ENCODE data around the gene STMP1. TPM values are rescaled to one million over a fixed set of nuclear protein-coding genes. Genes with fewer than 3 reads are reported as not detected.
A peak's percentile ranks its signal among the peaks of the same experiment; 100 is the strongest.

Gene STMP1
- total and polyA plus RNA-seq, 7 donors: 17.1 to 42.0 (median 25.1) TPM

GRCh38 chr7:135644729-135645128, 17.6 kb upstream of the STMP1 start:
- H3K27me3 ChIP-seq (ENCODE audit: insufficient read depth in 3 of 3, low read length in 2 of 3): no peaks in the 10 kb centered on the region
- no peak for ATAC-seq
- H3K4me1 ChIP-seq: no peaks in the 10 kb centered on the region
- intact Hi-C loops (cut with DNase I): loop anchor here (1.0 to 5.0 kb wide), 2 partner anchors 362 to 363 kb away; no protein-coding TSS in a partner anchor
- H3K36me3 ChIP-seq (ENCODE audit: insufficient read depth in 1 of 2, low read depth in 1 of 2): peaks cover 0 to 96% of the 10 kb centered on the region in 2 donors
- 89 to 95% (median 90%) methylated on average over 3 of the region's 3 CpGs for WGBS, 3 donors
- DNase-seq: no peak
- TF ChIP-seq, protein P1, sequence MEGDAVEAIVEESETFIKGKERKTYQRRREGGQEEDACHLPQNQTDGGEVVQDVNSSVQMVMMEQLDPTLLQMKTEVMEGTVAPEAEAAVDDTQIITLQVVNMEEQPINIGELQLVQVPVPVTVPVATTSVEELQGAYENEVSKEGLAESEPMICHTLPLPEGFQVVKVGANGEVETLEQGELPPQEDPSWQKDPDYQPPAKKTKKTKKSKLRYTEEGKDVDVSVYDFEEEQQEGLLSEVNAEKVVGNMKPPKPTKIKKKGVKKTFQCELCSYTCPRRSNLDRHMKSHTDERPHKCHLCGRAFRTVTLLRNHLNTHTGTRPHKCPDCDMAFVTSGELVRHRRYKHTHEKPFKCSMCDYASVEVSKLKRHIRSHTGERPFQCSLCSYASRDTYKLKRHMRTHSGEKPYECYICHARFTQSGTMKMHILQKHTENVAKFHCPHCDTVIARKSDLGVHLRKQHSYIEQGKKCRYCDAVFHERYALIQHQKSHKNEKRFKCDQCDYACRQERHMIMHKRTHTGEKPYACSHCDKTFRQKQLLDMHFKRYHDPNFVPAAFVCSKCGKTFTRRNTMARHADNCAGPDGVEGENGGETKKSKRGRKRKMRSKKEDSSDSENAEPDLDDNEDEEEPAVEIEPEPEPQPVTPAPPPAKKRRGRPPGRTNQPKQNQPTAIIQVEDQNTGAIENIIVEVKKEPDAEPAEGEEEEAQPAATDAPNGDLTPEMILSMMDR (IDR thresholded peaks at IDR 0.05): no peak
- no peak overlapping the region for H3K27ac ChIP-seq
- H3K9me3 ChIP-seq: no peaks in the 10 kb centered on the region
- H3K4me3 ChIP-seq: no peak overlapping the region

- Histone ChIP-seq H3K27me3 (ENCODE audit: insufficient read depth in 3 of 3, low read length in 2 of 3) (no peaks in the 10 kb centered on the region), H3K27ac (no peak overlapping the region), H3K4me3 (no peak overlapping the region), H3K4me1 (no peaks in the 10 kb centered on the region), H3K36me3 (ENCODE audit: insufficient read depth in 1 of 2, low read depth in 1 of 2) (peaks cover 0 to 92% of the 10 kb centered on the region in 2 donors), H3K9me3 (no peaks in the 10 kb centered on the region)
- no peak for DNase-seq
- intact Hi-C loops (cut with DNase I): loop anchor here in 1 of 2 donors (5.0 kb wide), 1 partner anchor 363 kb away; no protein-coding TSS in a partner anchor
- ATAC-seq: peak; percentile 48 to 72 (median 57)
- TF ChIP-seq, protein P1 (IDR thresholded peaks at IDR 0.05): peak; percentile 67
- 47 to 59% (median 48%) methylated on average over 6 of the region's 6 CpGs for WGBS, 3 donors
Observed at GRCh38 chr7:135645296-135645904, 16.9 kb upstream of the STMP1 start.

- H3K27ac ChIP-seq: no peak overlapping the region
- H3K9me3 ChIP-seq: no peaks in the 10 kb centered on the region
- peaks cover 0 to 82% of the 10 kb centered on the region in 2 donors for H3K36me3 ChIP-seq (ENCODE audit: insufficient read depth in 1 of 2, low read depth in 1 of 2)
- no peak for DNase-seq
- intact Hi-C loops (cut with DNase I): loop anchor here in 1 of 2 donors (5.0 kb wide), 1 partner anchor 365 kb away; no protein-coding TSS in a partner anchor
- no peak for ATAC-seq
- H3K27me3 ChIP-seq (ENCODE audit: insufficient read depth in 3 of 3, low read length in 2 of 3): no peaks in the 10 kb centered on the region
- WGBS, 3 donors: 83 to 100% (median 91%) methylated on average over 1 of the region's 1 CpG
- no peak overlapping the region for H3K4me3 ChIP-seq
- no peaks in the 10 kb centered on the region for H3K4me1 ChIP-seq
- TF ChIP-seq, protein P1 (IDR thresholded peaks at IDR 0.05): no peak
Observed at GRCh38 chr7:135647755-135648154, 14.6 kb upstream of the STMP1 start.

DNA sequence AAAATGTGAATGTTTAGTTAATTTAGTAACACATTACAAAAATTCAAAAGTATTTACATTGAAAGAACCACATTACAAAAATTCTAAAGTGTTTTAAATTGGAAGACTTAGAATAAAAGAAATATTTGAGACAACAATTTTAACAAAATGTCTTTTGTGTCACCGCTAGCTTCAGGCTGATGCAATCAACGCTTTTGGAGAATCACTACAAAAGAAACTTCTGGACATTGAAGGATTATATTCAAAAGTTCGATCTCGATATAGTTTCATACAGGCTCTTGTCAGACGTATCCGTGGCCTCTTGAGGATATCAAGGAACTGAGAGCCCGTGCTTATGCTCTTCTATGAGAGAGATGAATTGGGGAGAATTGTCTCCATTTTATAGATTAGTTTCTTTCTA, 14.1 kb upstream of the STMP1 start:
- Histone ChIP-seq H3K4me1 (no peaks in the 10 kb centered on the region), H3K27ac (no peak overlapping the region), H3K4me3 (no peak overlapping the region), H3K36me3 (ENCODE audit: insufficient read depth in 1 of 2, low read depth in 1 of 2) (peaks cover 0 to 77% of the 10 kb centered on the region in 2 donors), H3K9me3 (no peaks in the 10 kb centered on the region), H3K27me3 (ENCODE audit: insufficient read depth in 3 of 3, low read length in 2 of 3) (no peaks in the 10 kb centered on the region)
- no peak for DNase-seq
- WGBS, 3 donors: 84 to 91% (median 89%) methylated on average over 7 of the region's 7 CpGs
- intact Hi-C loops (cut with DNase I): loop anchor here in 1 of 2 donors (5.0 kb wide), 1 partner anchor 366 kb away; no protein-coding TSS in a partner anchor
- TF ChIP-seq, protein P1 (IDR thresholded peaks at IDR 0.05): no peak
- no peak for ATAC-seq

Data from psoas muscle (tissue), 8 donors.